Testis (tissue), 2 donors: ENCODE data around the gene LPP.

ENCODE experiments used
- POLR2A ChIP-seq: fragments of 450-650 bp; IDR thresholded peaks from one replicate; pipeline ENCODE4 v1.6.1; 2017; ENCODE audit warnings: antibody characterized with exemption, mild to moderate bottlenecking, moderate library complexity
- TF ChIP-seq, protein P1 (sequence below), 3 experiments: fragments of 450-650 bp in 2 of 3; fragments of 200-600 bp in 1 of 3; sonication (generic) in 1 of 3; IDR thresholded peaks; one replicate each; pipeline ENCODE4 v1.5.1; 2016 to 2019; ENCODE audit warnings: antibody characterized with exemption in 3 of 3, mild to moderate bottlenecking in 2 of 3, moderate library complexity in 1 of 3

DNA sequence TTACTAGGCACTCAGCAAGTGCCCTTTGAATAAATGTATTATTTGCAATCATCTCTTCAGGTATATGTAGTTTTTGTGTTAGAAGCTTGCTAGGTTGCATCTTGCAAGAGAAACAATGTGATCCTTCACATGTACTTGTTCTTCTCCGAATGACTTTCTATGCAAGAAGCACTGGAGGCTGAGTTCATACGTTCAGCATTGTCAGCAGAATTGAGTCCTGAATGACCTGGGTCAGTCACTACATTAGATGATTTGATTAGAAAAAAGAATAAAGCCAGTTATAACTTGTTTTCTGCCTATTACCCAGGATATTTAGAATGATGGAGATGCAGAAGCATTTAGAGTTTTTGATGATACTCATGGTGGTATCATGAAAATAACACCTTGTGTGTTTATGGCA is 538.7 kb downstream of the LPP start:
- no peak for TF ChIP-seq POLR2A
- TF ChIP-seq, protein P1, sequence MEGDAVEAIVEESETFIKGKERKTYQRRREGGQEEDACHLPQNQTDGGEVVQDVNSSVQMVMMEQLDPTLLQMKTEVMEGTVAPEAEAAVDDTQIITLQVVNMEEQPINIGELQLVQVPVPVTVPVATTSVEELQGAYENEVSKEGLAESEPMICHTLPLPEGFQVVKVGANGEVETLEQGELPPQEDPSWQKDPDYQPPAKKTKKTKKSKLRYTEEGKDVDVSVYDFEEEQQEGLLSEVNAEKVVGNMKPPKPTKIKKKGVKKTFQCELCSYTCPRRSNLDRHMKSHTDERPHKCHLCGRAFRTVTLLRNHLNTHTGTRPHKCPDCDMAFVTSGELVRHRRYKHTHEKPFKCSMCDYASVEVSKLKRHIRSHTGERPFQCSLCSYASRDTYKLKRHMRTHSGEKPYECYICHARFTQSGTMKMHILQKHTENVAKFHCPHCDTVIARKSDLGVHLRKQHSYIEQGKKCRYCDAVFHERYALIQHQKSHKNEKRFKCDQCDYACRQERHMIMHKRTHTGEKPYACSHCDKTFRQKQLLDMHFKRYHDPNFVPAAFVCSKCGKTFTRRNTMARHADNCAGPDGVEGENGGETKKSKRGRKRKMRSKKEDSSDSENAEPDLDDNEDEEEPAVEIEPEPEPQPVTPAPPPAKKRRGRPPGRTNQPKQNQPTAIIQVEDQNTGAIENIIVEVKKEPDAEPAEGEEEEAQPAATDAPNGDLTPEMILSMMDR (IDR thresholded peaks at IDR 0.05): no peak
